Kidney (tissue), 14 donors: ENCODE data around the gene TTC28. TPM values are rescaled to one million over a fixed set of nuclear protein-coding genes. Genes with fewer than 3 reads are reported as not detected.

Experiments
- DNase-seq, 5 donors: peaks; one replicate each; pipeline ENCODE4 v3.0.0-alpha.2; 2013 to 2020
- FAIRE-seq: peaks from 2 replicates; lab custom pipeline; 2012; peaks lifted over from hg19 to GRCh38; lab: Jason Lieb, UNC
- H3K27ac ChIP-seq, 2 donors: one replicate each; pipeline ENCODE4 v1.7.0; 2013; ENCODE audit warnings: low read depth in 2 of 2, low read length in 2 of 2, inconsistent platforms in 1 of 2
- H3K27me3 ChIP-seq: one replicate; pipeline ENCODE4 v1.7.1; 2013; ENCODE audit warnings: low read length, inconsistent platforms; ENCODE audit not compliant: control insufficient read depth, insufficient read depth
- H3K36me3 ChIP-seq, 3 donors: one replicate each; pipeline versions ENCODE4 v1.7.0 to v1.7.1; 2013; ENCODE audit warnings: low read length in 3 of 3, control low read depth in 1 of 3, inconsistent platforms in 1 of 3; ENCODE audit not compliant: insufficient read depth in 3 of 3, control insufficient read depth in 2 of 3
- H3K4me1 ChIP-seq, 3 donors: one replicate each; pipeline versions ENCODE4 v1.7.0 to v1.7.1; 2013; ENCODE audit warnings: low read length in 3 of 3, inconsistent platforms in 1 of 3, low read depth in 1 of 3; ENCODE audit not compliant: control insufficient read depth in 2 of 3, insufficient read depth in 2 of 3
- H3K4me3 ChIP-seq, 3 donors: one replicate each; pipeline versions ENCODE4 v1.7.0 to v1.8.1; 2013; ENCODE audit warnings: low read length in 3 of 3, control low read depth in 1 of 3, inconsistent platforms in 1 of 3
- H3K9ac ChIP-seq, 3 donors: one replicate each; pipeline versions ENCODE4 v1.7.0 to v1.7.1; 2013; ENCODE audit warnings: low read length in 3 of 3, control low read depth in 1 of 3, inconsistent platforms in 1 of 3
- H3K9me3 ChIP-seq, 3 donors: one replicate each; pipeline versions ENCODE4 v1.7.0 to v1.7.1; 2013; ENCODE audit warnings: low read length in 3 of 3, control low read depth in 1 of 3, inconsistent platforms in 1 of 3; ENCODE audit not compliant: control insufficient read depth in 2 of 3, insufficient read depth in 1 of 3
- intact Hi-C: fragments of 100-400 bp; cut with DNase I; formaldehyde crosslinking; loops from one replicate; pipeline ENCODE4 v1.11.1; 2022
- polyA plus RNA-seq: library from polyadenylated mRNA; stranded (reverse); fragments of 350-450 nt; fragmentation: Illumina TruSeq; extraction: RNeasy Lipid Tissue Mini Kit (QIAGEN cat#74804); gene quantifications from one replicate; pipeline ENCODE4 v1.2.3, GENCODE V29; 2014; ENCODE audit warnings: low read depth, low replicate concordance; ENCODE audit not compliant: insufficient read depth
- total RNA-seq: library from RNA; stranded (reverse); fragmentation: NEBNext Ultra II Directional; extraction: Animal tissue kit (Norgen Biotek cat#: 25700); gene quantifications from one replicate; pipeline ENCODE4 v1.2.1, GENCODE V29; 2021
- TF ChIP-seq, protein P1 (sequence below): IDR thresholded peaks from 3 replicates; pipeline ENCODE4 v1.5.1; 2012; ENCODE audit warnings: mild to moderate bottlenecking, moderate library complexity, borderline replicate concordance; ENCODE audit not compliant: insufficient read depth; ENCODE audit errors: extremely low read depth
- donor health status: control.
- donor health status: control.
- donor health status: control.
- donor health status: control.
- donor health status: control.
- donor health status: DM: yes; HTN: yes; CAD: no.
- donor health status: Normal renal cell carcinoma (clear cell type).

Gene TTC28
- total and polyA plus RNA-seq, 2 donors from 2014 or later, result 3.5 to 40.2 TPM

DNA sequence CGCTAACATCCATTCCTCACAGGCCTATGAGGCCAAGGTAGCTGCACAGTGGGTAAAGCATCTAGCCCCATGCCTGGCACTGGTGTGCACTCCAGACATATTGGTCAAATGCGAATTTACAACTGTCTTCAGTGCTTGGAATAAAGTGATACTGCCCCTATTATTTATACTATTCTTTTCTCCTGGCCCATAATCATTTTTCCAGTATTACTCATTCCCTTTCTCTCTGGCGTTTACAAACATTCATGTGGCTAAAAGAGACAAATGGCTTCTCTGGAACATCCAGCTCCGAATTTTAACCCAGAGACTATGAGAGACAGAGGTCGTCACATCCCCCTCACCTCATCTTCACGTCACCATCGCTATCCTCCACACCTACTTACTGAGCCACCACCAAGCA, 673.4 kb downstream of the TTC28 start:
- TF ChIP-seq, protein P1, sequence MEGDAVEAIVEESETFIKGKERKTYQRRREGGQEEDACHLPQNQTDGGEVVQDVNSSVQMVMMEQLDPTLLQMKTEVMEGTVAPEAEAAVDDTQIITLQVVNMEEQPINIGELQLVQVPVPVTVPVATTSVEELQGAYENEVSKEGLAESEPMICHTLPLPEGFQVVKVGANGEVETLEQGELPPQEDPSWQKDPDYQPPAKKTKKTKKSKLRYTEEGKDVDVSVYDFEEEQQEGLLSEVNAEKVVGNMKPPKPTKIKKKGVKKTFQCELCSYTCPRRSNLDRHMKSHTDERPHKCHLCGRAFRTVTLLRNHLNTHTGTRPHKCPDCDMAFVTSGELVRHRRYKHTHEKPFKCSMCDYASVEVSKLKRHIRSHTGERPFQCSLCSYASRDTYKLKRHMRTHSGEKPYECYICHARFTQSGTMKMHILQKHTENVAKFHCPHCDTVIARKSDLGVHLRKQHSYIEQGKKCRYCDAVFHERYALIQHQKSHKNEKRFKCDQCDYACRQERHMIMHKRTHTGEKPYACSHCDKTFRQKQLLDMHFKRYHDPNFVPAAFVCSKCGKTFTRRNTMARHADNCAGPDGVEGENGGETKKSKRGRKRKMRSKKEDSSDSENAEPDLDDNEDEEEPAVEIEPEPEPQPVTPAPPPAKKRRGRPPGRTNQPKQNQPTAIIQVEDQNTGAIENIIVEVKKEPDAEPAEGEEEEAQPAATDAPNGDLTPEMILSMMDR, result no peak
- Histone ChIP-seq H3K4me3 (no peak overlapping the region), H3K27ac (no peak overlapping the region), H3K27me3 (no peaks in the 10 kb centered on the region), H3K9ac (no peak overlapping the region), H3K36me3 (peaks cover 0 to 3% (median 0%) of the 10 kb centered on the region in 3 donors), H3K4me1 (no peaks in the 10 kb centered on the region), H3K9me3 (no peaks in the 10 kb centered on the region)
- DNase-seq, result no peak
- intact Hi-C loops, result loop anchor here (5.0 kb wide), 1 partner anchor 114 kb away; no protein-coding TSS in a partner anchor
- no peak for FAIRE-seq

- H3K27ac ChIP-seq, result no peak overlapping the region
- no peaks in the 10 kb centered on the region for H3K9me3 ChIP-seq
- no peaks in the 10 kb centered on the region for H3K4me1 ChIP-seq
- H3K4me3 ChIP-seq, result no peak overlapping the region
- intact Hi-C loops, result loop anchor here (5.0 kb wide), 1 partner anchor 113 kb away; no protein-coding TSS in a partner anchor
- TF ChIP-seq, protein P1, result no peak
- no peaks in the 10 kb centered on the region for H3K27me3 ChIP-seq
- no peak for DNase-seq
- FAIRE-seq, result no peak
- peaks cover 0 to 5% (median 0%) of the 10 kb centered on the region in 3 donors for H3K36me3 ChIP-seq
- H3K9ac ChIP-seq, result no peak overlapping the region
These were observed 674.1 kb downstream of the TTC28 start for GRCh38 chr22:28005513-28005912.

GRCh38 chr22:28004021-28004420, 675.6 kb downstream of the TTC28 start:
- no peak for FAIRE-seq

More at GRCh38 chr22:28004021-28004420, 675.6 kb downstream of the TTC28 start:
- Histone ChIP-seq H3K36me3 (peaks cover 0 to 6% (median 0%) of the 10 kb centered on the region in 3 donors), H3K9ac (no peak overlapping the region), H3K4me3 (no peak overlapping the region), H3K4me1 (no peaks in the 10 kb centered on the region), H3K27me3 (no peaks in the 10 kb centered on the region), H3K9me3 (no peaks in the 10 kb centered on the region), H3K27ac (no peak overlapping the region)
- no peak for DNase-seq
- TF ChIP-seq, protein P1, result no peak
- intact Hi-C loops, result no loop called here
